ENCODE results near the gene TMEM50B. TPM values are rescaled to one million over a fixed set of nuclear protein-coding genes. Genes with fewer than 3 reads are reported as not detected.

The TMEM50B gene
- total RNA-seq, 3 donors from 2014 or later (not counting 1 experiment from before 2014, with no cell fraction given) = 34.5 to 42.1 (median 40.5) TPM

DNA sequence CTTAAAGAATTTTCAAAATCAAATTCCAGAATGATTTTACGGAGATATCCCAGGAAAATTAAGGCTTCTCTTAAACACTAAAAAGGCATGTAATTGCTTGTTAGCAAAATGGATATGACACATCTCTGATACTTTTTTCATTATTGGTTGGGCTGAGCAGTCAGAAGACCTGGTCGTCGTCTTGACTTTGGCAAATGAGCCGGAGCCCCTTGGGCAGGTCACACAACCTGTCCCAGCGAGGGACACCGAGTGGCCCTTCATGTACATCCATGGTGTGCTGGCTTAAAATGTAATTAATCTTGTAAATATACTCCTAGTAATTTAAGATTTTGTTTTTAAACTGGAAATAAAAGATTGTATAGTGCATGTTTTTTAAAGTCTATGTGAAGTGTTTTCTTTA is 42.6 kb downstream of the TMEM50B start:
- H3K27me3 Mint-ChIP-seq (ENCODE audit: low read depth in 2 of 2) = no peaks in the 10 kb centered on the region
- no peak overlapping the region for H3K27ac ChIP-seq (ENCODE audit: low read length)
- H3K36me3 Mint-ChIP-seq = peaks cover 39% of the 10 kb centered on the region
- ATAC-seq (no peak), DNase-seq (no peak)
- H3K9me3 Mint-ChIP-seq = no peaks in the 10 kb centered on the region
- H3K4me3 ChIP-seq (ENCODE audit: low read length) = no peak overlapping the region
- H3K27me3 ChIP-seq (ENCODE audit: control insufficient read depth, insufficient read depth, low read length) = no peaks in the 10 kb centered on the region
- no peaks in the 10 kb centered on the region for H3K9me3 ChIP-seq (ENCODE audit: control insufficient read depth, insufficient read depth, low read length)
- intact Hi-C loops (cut with micrococcal nuclease) = no loop called here
- TF ChIP-seq, protein P1, sequence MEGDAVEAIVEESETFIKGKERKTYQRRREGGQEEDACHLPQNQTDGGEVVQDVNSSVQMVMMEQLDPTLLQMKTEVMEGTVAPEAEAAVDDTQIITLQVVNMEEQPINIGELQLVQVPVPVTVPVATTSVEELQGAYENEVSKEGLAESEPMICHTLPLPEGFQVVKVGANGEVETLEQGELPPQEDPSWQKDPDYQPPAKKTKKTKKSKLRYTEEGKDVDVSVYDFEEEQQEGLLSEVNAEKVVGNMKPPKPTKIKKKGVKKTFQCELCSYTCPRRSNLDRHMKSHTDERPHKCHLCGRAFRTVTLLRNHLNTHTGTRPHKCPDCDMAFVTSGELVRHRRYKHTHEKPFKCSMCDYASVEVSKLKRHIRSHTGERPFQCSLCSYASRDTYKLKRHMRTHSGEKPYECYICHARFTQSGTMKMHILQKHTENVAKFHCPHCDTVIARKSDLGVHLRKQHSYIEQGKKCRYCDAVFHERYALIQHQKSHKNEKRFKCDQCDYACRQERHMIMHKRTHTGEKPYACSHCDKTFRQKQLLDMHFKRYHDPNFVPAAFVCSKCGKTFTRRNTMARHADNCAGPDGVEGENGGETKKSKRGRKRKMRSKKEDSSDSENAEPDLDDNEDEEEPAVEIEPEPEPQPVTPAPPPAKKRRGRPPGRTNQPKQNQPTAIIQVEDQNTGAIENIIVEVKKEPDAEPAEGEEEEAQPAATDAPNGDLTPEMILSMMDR (IDR thresholded peaks at IDR 0.05) = no peak
- peaks cover 40% of the 10 kb centered on the region for H3K36me3 ChIP-seq (ENCODE audit: control insufficient read depth, insufficient read depth, low read length)
- peaks cover 23% of the 10 kb centered on the region for H3K4me1 ChIP-seq (ENCODE audit: control insufficient read depth, insufficient read depth, low read length)
- H3K4me1 Mint-ChIP-seq = no peaks in the 10 kb centered on the region
- H3K4me3 Mint-ChIP-seq = no peak overlapping the region
- H3K27ac Mint-ChIP-seq = no peak overlapping the region
- WGBS (ENCODE audit: insufficient coverage) = 87% methylated on average over 4 of the region's 6 CpGs

DNA sequence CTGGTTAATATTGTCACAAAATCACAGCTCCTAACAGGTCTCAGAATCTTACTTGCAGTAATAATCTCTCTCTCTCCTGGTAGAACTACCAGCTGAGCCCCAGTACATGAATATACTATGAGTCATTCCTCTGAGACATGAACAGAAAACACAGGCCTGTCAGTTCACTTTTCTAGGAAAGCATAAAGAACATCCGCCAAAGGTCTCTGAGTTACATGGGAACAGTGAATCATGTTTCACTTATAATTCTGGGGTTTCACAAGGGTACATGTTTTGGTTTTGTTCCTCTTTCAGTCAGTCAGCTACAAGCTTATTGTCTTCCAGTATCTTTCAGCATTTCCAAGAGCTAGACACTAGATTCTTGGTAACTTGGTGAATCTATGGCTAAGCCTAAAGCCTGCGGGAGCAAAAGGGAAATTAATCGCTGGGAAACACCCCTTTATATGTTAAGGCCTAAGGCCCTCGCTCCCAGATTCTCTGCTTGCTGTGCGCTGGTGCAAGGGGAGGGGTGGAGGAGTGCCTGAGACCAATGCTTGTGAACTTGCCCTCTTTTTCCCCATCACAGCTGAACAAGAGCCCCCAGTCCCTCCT is 44.9 kb downstream of the TMEM50B start:
- DNase-seq = no peak
- Mint-ChIP-seq H3K36me3 (peaks cover 42% of the 10 kb centered on the region), H3K27ac (no peak overlapping the region), H3K27me3 (ENCODE audit: low read depth in 2 of 2) (no peaks in the 10 kb centered on the region), H3K9me3 (no peaks in the 10 kb centered on the region), H3K4me1 (no peaks in the 10 kb centered on the region), H3K4me3 (no peak overlapping the region)
- H3K4me1 ChIP-seq (ENCODE audit: control insufficient read depth, insufficient read depth, low read length) = peaks cover 15% of the 10 kb centered on the region
- ATAC-seq = no peak
- no peaks in the 10 kb centered on the region for H3K27me3 ChIP-seq (ENCODE audit: control insufficient read depth, insufficient read depth, low read length)
- no peaks in the 10 kb centered on the region for H3K9me3 ChIP-seq (ENCODE audit: control insufficient read depth, insufficient read depth, low read length)
- intact Hi-C loops (cut with micrococcal nuclease) = no loop called here
- TF ChIP-seq, protein P1 (IDR thresholded peaks at IDR 0.05) = no peak
- no peak overlapping the region for H3K27ac ChIP-seq (ENCODE audit: low read length)
- peaks cover 50% of the 10 kb centered on the region for H3K36me3 ChIP-seq (ENCODE audit: control insufficient read depth, insufficient read depth, low read length)
- WGBS (ENCODE audit: insufficient coverage) = 78% methylated on average over 5 of the region's 5 CpGs
- H3K4me3 ChIP-seq (ENCODE audit: low read length) = no peak overlapping the region

DNA sequence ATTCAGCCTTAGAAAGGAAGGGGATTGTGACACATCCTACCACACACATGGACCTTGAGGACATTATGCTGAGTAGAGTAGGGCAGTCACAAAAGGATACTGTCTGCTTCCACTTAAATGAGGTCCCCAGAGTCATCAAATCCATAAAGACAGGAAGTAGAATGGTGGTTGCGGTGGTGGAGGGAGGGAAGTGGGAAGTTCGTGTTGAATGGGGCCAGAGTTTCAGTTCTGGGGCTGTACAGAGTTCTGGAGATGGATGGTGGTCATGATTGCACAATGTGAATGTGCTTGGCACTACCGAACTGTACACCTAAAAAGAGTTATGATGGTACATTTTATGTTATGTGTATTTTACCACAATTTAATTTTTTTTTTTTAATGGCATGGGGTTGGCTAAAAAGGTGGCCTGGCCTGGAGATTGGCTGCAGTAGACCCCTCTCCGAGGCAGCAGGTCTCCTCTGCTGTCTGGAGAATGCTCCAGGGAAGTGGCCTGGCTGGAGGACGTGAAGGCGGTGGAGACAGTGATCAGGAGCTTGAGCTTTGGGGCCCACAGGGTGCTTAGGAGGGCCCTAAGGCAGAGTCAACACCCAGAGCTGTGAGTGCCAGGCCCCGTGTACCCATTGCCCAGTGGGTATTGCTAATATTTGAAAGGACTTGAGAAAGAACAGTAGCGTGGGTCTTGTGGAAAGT is 46.2 kb downstream of the TMEM50B start:
- Histone ChIP-seq H3K27me3 (ENCODE audit: control insufficient read depth, insufficient read depth, low read length) (no peaks in the 10 kb centered on the region), H3K4me1 (ENCODE audit: control insufficient read depth, insufficient read depth, low read length) (peaks cover 15% of the 10 kb centered on the region), H3K4me3 (ENCODE audit: low read length) (no peak overlapping the region), H3K27ac (ENCODE audit: low read length) (no peak overlapping the region), H3K36me3 (ENCODE audit: control insufficient read depth, insufficient read depth, low read length) (peaks cover 49% of the 10 kb centered on the region), H3K9me3 (ENCODE audit: control insufficient read depth, insufficient read depth, low read length) (no peaks in the 10 kb centered on the region)
- DNase-seq = no peak
- Mint-ChIP-seq H3K4me1 (no peaks in the 10 kb centered on the region), H3K4me3 (no peak overlapping the region), H3K27ac (no peak overlapping the region), H3K9me3 (no peaks in the 10 kb centered on the region), H3K36me3 (peaks cover 35% of the 10 kb centered on the region), H3K27me3 (ENCODE audit: low read depth in 2 of 2) (no peaks in the 10 kb centered on the region)
- intact Hi-C loops (cut with micrococcal nuclease) = no loop called here
- TF ChIP-seq, protein P1 (IDR thresholded peaks at IDR 0.05) = no peak
- no peak for ATAC-seq
- 84% methylated on average over 8 of the region's 8 CpGs for WGBS (ENCODE audit: insufficient coverage)

Measured in natural killer cell (primary cell).